OCI-LY3 (cell line): ENCODE measurements around the gene ANO8.

ENCODE experiments used
- CTCF ChIP-seq: fragments of 200-600, 300-600 bp; sonication (generic); IDR thresholded peaks from 2 replicates; pipeline ENCODE4 v1.5.1; 2014; ENCODE audit warnings: antibody characterized with exemption, low read length, low read depth
- EZH2phosphoT487 ChIP-seq: fragments of 200-600 bp; shearing (Covaris generic); IDR thresholded peaks from 2 replicates; pipeline ENCODE4 v1.6.1; 2018; ENCODE audit warnings: antibody characterized with exemption, mixed run types, low read depth

- TF ChIP-seq CTCF = no peak
- TF ChIP-seq EZH2phosphoT487 = no peak
Measured at GRCh38 chr19:17309198-17309964, 25.3 kb downstream of the ANO8 start, which contains the start of gene DDA1.
